ENCODE results near the gene MAPKAP1. TPM values are rescaled to one million over a fixed set of nuclear protein-coding genes. Genes with fewer than 3 reads are reported as not detected.

The MAPKAP1 gene
- total RNA-seq, 4 donors from 2014 or later = 59.0 to 98.2 (median 70.9) TPM

GRCh38 chr9:125629446-125629845 is 77.6 kb downstream of the MAPKAP1 start:
- H3K27me3 ChIP-seq = no peaks in the 10 kb centered on the region
- no peak for DNase-seq
- peaks cover 0 to 29% (median 13%) of the 10 kb centered on the region in 4 donors for H3K4me1 ChIP-seq
- no peak overlapping the region for H3K4me3 ChIP-seq
- H3K27ac ChIP-seq = no peak overlapping the region
- TF ChIP-seq POLR2A (IDR thresholded peaks at IDR 0.05) (no peak), CTCF (IDR thresholded peaks at IDR 0.05) (no peak)
- no peaks in the 10 kb centered on the region for H3K36me3 ChIP-seq
- no peaks in the 10 kb centered on the region for H3K9me3 ChIP-seq

- no peak for TF ChIP-seq POLR2A (IDR thresholded peaks at IDR 0.05)
- TF ChIP-seq CTCF (IDR thresholded peaks at IDR 0.05) = no peak
- Histone ChIP-seq H3K4me1 (peaks cover 0 to 4% (median 0%) of the 10 kb centered on the region in 4 donors), H3K4me3 (no peak overlapping the region), H3K9me3 (no peaks in the 10 kb centered on the region), H3K36me3 (no peaks in the 10 kb centered on the region), H3K27me3 (no peaks in the 10 kb centered on the region), H3K27ac (no peak overlapping the region)
- DNase-seq = no peak
Measured at GRCh38 chr9:125626187-125626586, 80.8 kb downstream of the MAPKAP1 start.

GRCh38 chr9:125621170-125621569 is 85.8 kb downstream of the MAPKAP1 start:
- TF ChIP-seq POLR2A (IDR thresholded peaks at IDR 0.05) (no peak), CTCF (IDR thresholded peaks at IDR 0.05) (no peak)
- Histone ChIP-seq H3K9me3 (no peaks in the 10 kb centered on the region), H3K4me3 (no peak overlapping the region), H3K27ac (no peak overlapping the region), H3K36me3 (no peaks in the 10 kb centered on the region), H3K4me1 (peaks cover 0 to 4% (median 0%) of the 10 kb centered on the region in 4 donors), H3K27me3 (no peaks in the 10 kb centered on the region)
- DNase-seq = no peak

GRCh38 chr9:125620216-125620615 is 86.8 kb downstream of the MAPKAP1 start:
- Histone ChIP-seq H3K27me3 (no peaks in the 10 kb centered on the region), H3K4me3 (no peak overlapping the region), H3K4me1 (peaks cover 0 to under 1% (median 0%) of the 10 kb centered on the region in 4 donors), H3K36me3 (no peaks in the 10 kb centered on the region), H3K9me3 (no peaks in the 10 kb centered on the region), H3K27ac (no peak overlapping the region)
- no peak for TF ChIP-seq CTCF (IDR thresholded peaks at IDR 0.05)
- no peak for TF ChIP-seq POLR2A (IDR thresholded peaks at IDR 0.05)
- DNase-seq = no peak

GRCh38 chr9:125617087-125617486 is 89.9 kb downstream of the MAPKAP1 start:
- TF ChIP-seq POLR2A (IDR thresholded peaks at IDR 0.05) = no peak
- TF ChIP-seq CTCF (IDR thresholded peaks at IDR 0.05) = no peak
- H3K27ac ChIP-seq = no peak overlapping the region

GRCh38 chr9:125613141-125613540 is 93.9 kb downstream of the MAPKAP1 start:
- DNase-seq = no peak
- H3K4me3 ChIP-seq = no peak overlapping the region
- no peaks in the 10 kb centered on the region for H3K4me1 ChIP-seq
- H3K27me3 ChIP-seq = no peaks in the 10 kb centered on the region
- TF ChIP-seq POLR2A (IDR thresholded peaks at IDR 0.05) = no peak
- no peak for TF ChIP-seq CTCF (IDR thresholded peaks at IDR 0.05)
- H3K27ac ChIP-seq = no peak overlapping the region
- H3K9me3 ChIP-seq = no peaks in the 10 kb centered on the region
- no peaks in the 10 kb centered on the region for H3K36me3 ChIP-seq

More at GRCh38 chr9:125617087-125617486, 89.9 kb downstream of the MAPKAP1 start:
- Histone ChIP-seq H3K27me3 (no peaks in the 10 kb centered on the region), H3K9me3 (no peaks in the 10 kb centered on the region), H3K4me1 (no peaks in the 10 kb centered on the region), H3K36me3 (no peaks in the 10 kb centered on the region), H3K4me3 (no peak overlapping the region)
- no peak for DNase-seq

All from Peyer's patch (tissue), 4 donors.